AG04449 (cell line): ENCODE data around the gene OTOP3.

Experiments used
- CTCF ChIA-PET: fragments of 350-600 bp; formaldehyde crosslinking; extraction: SDS; loops from one replicate; lab custom pipeline; 2021; ENCODE audit warnings: antibody characterized with exemption; lab: Yijun Ruan, JAX
- POLR2A ChIA-PET: fragments of 400-600, 350-600 bp; formaldehyde crosslinking; extraction: SDS; loops from one replicate; lab custom pipeline; 2020; ENCODE audit warnings: antibody characterized with exemption, inconsistent platforms; lab: Yijun Ruan, JAX
- DNase-seq: peaks from one replicate; pipeline ENCODE4 v3.0.0-alpha.2; 2010; ENCODE audit warnings: low read depth, low spot score
- H3K4me3 ChIP-seq: 2 replicates; pipeline ENCODE4 v1.5.1; 2011; ENCODE audit warnings: low read depth, mild to moderate bottlenecking, control low read depth, low read length
- TF ChIP-seq, protein P1 (sequence below): IDR thresholded peaks from one replicate; pipeline ENCODE4 v1.5.1; 2011; ENCODE audit warnings: mild to moderate bottlenecking, moderate library complexity, low read length, control low read depth, inconsistent platforms; ENCODE audit not compliant: insufficient read depth; ENCODE audit errors: missing control alignments

Gene OTOP3

GRCh38 chr17:74956093-74956492, 20.4 kb downstream of the OTOP3 start:
- H3K4me3 ChIP-seq, result no peak overlapping the region
- DNase-seq, result no peak
- TF ChIP-seq, protein P1, sequence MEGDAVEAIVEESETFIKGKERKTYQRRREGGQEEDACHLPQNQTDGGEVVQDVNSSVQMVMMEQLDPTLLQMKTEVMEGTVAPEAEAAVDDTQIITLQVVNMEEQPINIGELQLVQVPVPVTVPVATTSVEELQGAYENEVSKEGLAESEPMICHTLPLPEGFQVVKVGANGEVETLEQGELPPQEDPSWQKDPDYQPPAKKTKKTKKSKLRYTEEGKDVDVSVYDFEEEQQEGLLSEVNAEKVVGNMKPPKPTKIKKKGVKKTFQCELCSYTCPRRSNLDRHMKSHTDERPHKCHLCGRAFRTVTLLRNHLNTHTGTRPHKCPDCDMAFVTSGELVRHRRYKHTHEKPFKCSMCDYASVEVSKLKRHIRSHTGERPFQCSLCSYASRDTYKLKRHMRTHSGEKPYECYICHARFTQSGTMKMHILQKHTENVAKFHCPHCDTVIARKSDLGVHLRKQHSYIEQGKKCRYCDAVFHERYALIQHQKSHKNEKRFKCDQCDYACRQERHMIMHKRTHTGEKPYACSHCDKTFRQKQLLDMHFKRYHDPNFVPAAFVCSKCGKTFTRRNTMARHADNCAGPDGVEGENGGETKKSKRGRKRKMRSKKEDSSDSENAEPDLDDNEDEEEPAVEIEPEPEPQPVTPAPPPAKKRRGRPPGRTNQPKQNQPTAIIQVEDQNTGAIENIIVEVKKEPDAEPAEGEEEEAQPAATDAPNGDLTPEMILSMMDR, result no peak
- POLR2A ChIA-PET, result no interaction called here
- CTCF ChIA-PET, result interaction anchor here (1.1 to 9.5 kb wide), 7 partner anchors 11 to 246 kb away, joined by 3 to 181 read pairs (median 38); partner anchors contain the start of genes HID1, OTOP2 and USH1G

- H3K4me3 ChIP-seq, result no peak overlapping the region
- TF ChIP-seq, protein P1, result peak; percentile 94
- POLR2A ChIA-PET, result no interaction called here
- CTCF ChIA-PET, result interaction anchor here (0.7 to 9.5 kb wide), 42 partner anchors 10 to 301 kb away, joined by 3 to 181 read pairs (median 4); partner anchors contain the start of genes CDR2L, HID1, MRPL58 and OTOP2
- DNase-seq, result no peak
Measured at GRCh38 chr17:74957935-74958740, 22.4 kb downstream of the OTOP3 start.

DNA sequence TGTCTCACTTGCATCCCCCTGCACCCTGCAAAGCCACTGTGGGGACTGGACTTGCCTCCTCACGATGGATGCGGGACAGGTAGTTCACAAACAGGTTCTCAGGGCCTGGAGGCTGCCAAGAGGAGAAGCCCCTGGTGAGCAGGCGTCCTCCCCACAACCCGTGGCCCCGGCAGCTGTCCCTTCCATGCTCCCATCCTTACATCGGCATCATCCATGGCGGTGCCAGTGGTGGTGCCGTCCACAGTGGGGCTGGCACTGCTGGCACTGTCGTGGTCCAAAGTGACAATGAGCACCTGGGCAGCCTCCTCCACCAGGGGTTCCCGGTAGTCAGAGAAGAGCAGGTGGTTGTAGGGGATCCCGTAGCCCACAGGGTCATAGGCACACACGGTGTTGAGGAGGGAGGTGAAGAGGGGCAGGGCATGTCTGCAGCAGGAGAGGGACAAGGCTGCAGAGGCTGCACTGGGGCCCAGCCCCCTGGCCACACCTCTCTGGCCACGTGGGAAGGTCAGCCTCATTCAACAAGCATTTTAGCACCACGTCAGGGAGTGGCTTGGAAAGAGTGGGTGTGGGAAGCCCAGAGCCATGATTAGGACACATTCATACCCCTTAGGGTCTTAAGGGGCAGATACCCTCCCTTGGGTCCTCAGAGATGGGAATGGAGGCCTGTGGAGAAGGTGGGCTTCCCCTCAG, 24.3 kb downstream of the OTOP3 start:
- H3K4me3 ChIP-seq, result no peak overlapping the region
- TF ChIP-seq, protein P1, result no peak
- CTCF ChIA-PET, result interaction anchor here (1.0 to 9.5 kb wide), 39 partner anchors 10 to 311 kb away, joined by 3 to 181 read pairs (median 18); partner anchors contain the start of genes ARMC7, ATP5PD, CDR2L and HID1
- POLR2A ChIA-PET, result no interaction called here
- DNase-seq, result no peak

- POLR2A ChIA-PET, result interaction anchor here (0.9 to 1.3 kb wide), 2 partner anchors 27 to 52 kb away, joined by 3 to 8 read pairs; partner anchors contain the start of genes CDR2L and MRPL58
- DNase-seq, result no peak
Measured at GRCh38 chr17:74960570-74961342, 25.1 kb downstream of the OTOP3 start.

DNA sequence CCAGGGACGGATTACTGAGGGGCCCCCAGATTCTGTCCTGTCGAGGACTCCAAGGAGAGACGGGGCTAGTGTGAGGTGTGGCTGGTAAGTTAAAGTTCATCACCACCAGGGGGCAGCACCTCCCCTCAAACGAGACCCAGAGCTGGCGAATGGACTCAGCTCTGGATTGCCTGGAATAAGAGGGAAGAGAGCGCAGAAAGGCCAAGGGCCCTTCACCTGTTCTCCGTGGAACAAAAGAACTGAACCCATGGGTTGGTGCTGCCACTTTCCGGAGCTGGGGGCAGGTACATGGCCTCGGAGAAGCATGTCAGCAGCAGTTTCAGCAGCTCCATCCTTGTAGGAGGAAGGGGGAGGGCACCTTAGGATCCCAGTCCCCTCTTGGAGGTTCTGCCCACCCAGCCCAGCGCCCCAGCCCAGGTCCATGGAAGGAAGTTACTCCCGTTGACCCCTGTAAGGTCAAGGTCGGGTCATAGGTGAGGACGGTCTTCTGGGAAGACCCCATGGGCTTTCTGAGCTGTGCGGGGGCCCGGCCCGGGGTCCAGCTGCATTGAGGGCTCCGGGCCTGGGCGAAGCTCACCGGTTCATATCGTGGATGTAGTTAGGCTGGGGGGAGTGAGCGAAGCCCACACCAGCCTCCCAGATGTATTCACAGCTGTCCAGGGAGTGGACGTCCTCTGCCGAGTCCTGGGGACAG, 26.1 kb downstream of the OTOP3 start:
- POLR2A ChIA-PET, result interaction anchor here (0.7 to 1.3 kb wide), 3 partner anchors 12 to 51 kb away, joined by 3 to 8 read pairs (median 3); partner anchors contain the start of gene MRPL58
- peak; percentile 10 for DNase-seq
- TF ChIP-seq, protein P1, result peak; percentile 76
- H3K4me3 ChIP-seq, result no peak overlapping the region
- CTCF ChIA-PET, result interaction anchor here (0.6 to 9.5 kb wide), 66 partner anchors 8 to 671 kb away, joined by 3 to 181 read pairs (median 6); partner anchors contain the start of genes ARMC7, ATP5PD, CDR2L and HID1

More at GRCh38 chr17:74960570-74961342, 25.1 kb downstream of the OTOP3 start:
- TF ChIP-seq, protein P1, result peak; percentile 60
- no peak overlapping the region for H3K4me3 ChIP-seq
- CTCF ChIA-PET, result interaction anchor here (0.6 to 9.5 kb wide), 57 partner anchors 9 to 452 kb away, joined by 3 to 181 read pairs (median 7); partner anchors contain the start of genes ARMC7, ATP5PD, CDR2L and HID1
